ENCODE data around the gene KCNQ1.

Gene KCNQ1

DNA sequence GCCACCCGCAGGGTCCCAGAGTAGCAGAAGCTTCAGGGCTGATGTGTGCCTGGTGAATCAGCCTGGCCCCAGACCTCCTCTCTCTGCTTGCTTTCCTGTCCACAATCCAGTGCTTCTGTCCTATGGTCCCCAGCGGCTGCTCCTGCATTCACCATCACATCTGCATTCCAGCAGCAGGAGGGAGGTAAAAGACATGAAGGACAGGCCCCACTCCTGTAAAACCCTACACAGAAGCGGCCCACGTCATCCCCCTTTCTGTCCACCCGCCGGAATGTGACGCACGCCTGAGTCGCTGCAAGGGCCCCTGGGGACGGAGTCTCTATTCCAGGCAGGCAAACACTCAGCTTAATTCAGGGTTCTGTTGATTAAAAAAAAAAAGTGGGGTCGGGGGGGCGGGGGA lies 382.4 kb downstream of the KCNQ1 start:
- Histone ChIP-seq H3K36me3 (ENCODE audit: control insufficient read depth in 1 of 2, insufficient read depth in 2 of 2, low read depth in 1 of 2, low read length in 2 of 2) (peaks cover 0 to 2% of the 10 kb centered on the region in 2 experiments), H3K18ac (ENCODE audit: low read depth in 1 of 2, low read length in 2 of 2) (peak overlapping the region in 1 of 2 experiments; percentile 93), H2BK120ac (ENCODE audit: low read depth, low read length) (peak overlapping the region; percentile 51), H2AFZ (ENCODE audit: low read depth, low read length) (no peak overlapping the region), H2BK5ac (ENCODE audit: low read depth, low read length, poor library complexity, severe bottlenecking) (no peak overlapping the region), H3K27me3 (ENCODE audit: control insufficient read depth in 1 of 2, insufficient read depth in 1 of 2, low read length in 2 of 2) (peaks cover 0 to 4% of the 10 kb centered on the region in 2 experiments), H3K4me1 (ENCODE audit: control insufficient read depth, insufficient read depth, low read depth, low read length) (peaks cover 29% of the 10 kb centered on the region), H4K91ac (ENCODE audit: low read length) (peak overlapping the region; percentile 92), H4K8ac (ENCODE audit: low read length) (no peak overlapping the region), H3K79me1 (replicated peaks; ENCODE audit: low read length, poor library complexity, severe bottlenecking) (no peaks in the 10 kb centered on the region), H3K27ac (ENCODE audit: low read length, poor library complexity, severe bottlenecking) (peak overlapping the region; percentile 92), H2BK15ac (ENCODE audit: low read depth, poor library complexity, severe bottlenecking) (peak overlapping the region; percentile 86), H2BK12ac (ENCODE audit: low read length in 2 of 2) (peak overlapping the region in 1 of 2 experiments; percentile 96), H2AK5ac (ENCODE audit: low read length, severe bottlenecking) (peak overlapping the region; percentile 95), H3K4ac (ENCODE audit: low read depth in 1 of 2, low read length in 2 of 2) (peak overlapping the region in 1 of 2 experiments; percentile 36), H3K4me3 (ENCODE audit: insufficient read depth in 1 of 2, low read depth in 1 of 2, low read length in 2 of 2) (no peak overlapping the region), H3K9ac (ENCODE audit: low read length) (no peak overlapping the region), H3K4me2 (ENCODE audit: low read length, poor library complexity, severe bottlenecking) (no peak overlapping the region), H3K23ac (ENCODE audit: low read length in 2 of 2) (no peak overlapping the region), H3K14ac (ENCODE audit: low read length in 2 of 2) (no peak overlapping the region), H3K9me3 (ENCODE audit: control insufficient read depth, low read length) (peaks cover 39% of the 10 kb centered on the region)
- WGBS = 79% methylated on average over 12 of the region's 12 CpGs
- peak; percentile 30 for DNase-seq

GRCh38 chr11:2827792-2828191 lies 383.0 kb downstream of the KCNQ1 start:
- H2AFZ ChIP-seq (ENCODE audit: low read depth, low read length) = no peak overlapping the region
- peaks cover 0 to 7% of the 10 kb centered on the region in 2 experiments for H3K27me3 ChIP-seq (ENCODE audit: control insufficient read depth in 1 of 2, insufficient read depth in 1 of 2, low read length in 2 of 2)
- no peak overlapping the region for H3K4me2 ChIP-seq (ENCODE audit: low read length, poor library complexity, severe bottlenecking)
- no peak overlapping the region for H2BK15ac ChIP-seq (ENCODE audit: low read depth, poor library complexity, severe bottlenecking)
- no peak overlapping the region for H3K9ac ChIP-seq (ENCODE audit: low read length)
- no peak for DNase-seq
- no peak overlapping the region for H3K23ac ChIP-seq (ENCODE audit: low read length in 2 of 2)
- H3K18ac ChIP-seq (ENCODE audit: low read depth in 1 of 2, low read length in 2 of 2) = no peak overlapping the region
- no peak overlapping the region for H3K4ac ChIP-seq (ENCODE audit: low read depth in 1 of 2, low read length in 2 of 2)
- peak overlapping the region; percentile 27 for H2AK5ac ChIP-seq (ENCODE audit: low read length, severe bottlenecking)
- H3K4me1 ChIP-seq (ENCODE audit: control insufficient read depth, insufficient read depth, low read depth, low read length) = peaks cover 31% of the 10 kb centered on the region
- H2BK5ac ChIP-seq (ENCODE audit: low read depth, low read length, poor library complexity, severe bottlenecking) = no peak overlapping the region
- 95% methylated on average over 10 of the region's 10 CpGs for WGBS
- H3K27ac ChIP-seq (ENCODE audit: low read length, poor library complexity, severe bottlenecking) = no peak overlapping the region
- H4K8ac ChIP-seq (ENCODE audit: low read length) = peak overlapping the region; percentile 48
- no peak overlapping the region for H3K4me3 ChIP-seq (ENCODE audit: insufficient read depth in 1 of 2, low read depth in 1 of 2, low read length in 2 of 2)
- H3K9me3 ChIP-seq (ENCODE audit: control insufficient read depth, low read length) = peaks cover 34% of the 10 kb centered on the region
- no peaks in the 10 kb centered on the region for H3K79me1 ChIP-seq (replicated peaks; ENCODE audit: low read length, poor library complexity, severe bottlenecking)
- H3K36me3 ChIP-seq (ENCODE audit: control insufficient read depth in 1 of 2, insufficient read depth in 2 of 2, low read depth in 1 of 2, low read length in 2 of 2) = peaks cover 0 to 2% of the 10 kb centered on the region in 2 experiments
- H2BK12ac ChIP-seq (ENCODE audit: low read length in 2 of 2) = peak overlapping the region in 1 of 2 experiments; percentile 3
- no peak overlapping the region for H2BK120ac ChIP-seq (ENCODE audit: low read depth, low read length)
- no peak overlapping the region for H4K91ac ChIP-seq (ENCODE audit: low read length)
- H3K14ac ChIP-seq (ENCODE audit: low read length in 2 of 2) = no peak overlapping the region

DNA sequence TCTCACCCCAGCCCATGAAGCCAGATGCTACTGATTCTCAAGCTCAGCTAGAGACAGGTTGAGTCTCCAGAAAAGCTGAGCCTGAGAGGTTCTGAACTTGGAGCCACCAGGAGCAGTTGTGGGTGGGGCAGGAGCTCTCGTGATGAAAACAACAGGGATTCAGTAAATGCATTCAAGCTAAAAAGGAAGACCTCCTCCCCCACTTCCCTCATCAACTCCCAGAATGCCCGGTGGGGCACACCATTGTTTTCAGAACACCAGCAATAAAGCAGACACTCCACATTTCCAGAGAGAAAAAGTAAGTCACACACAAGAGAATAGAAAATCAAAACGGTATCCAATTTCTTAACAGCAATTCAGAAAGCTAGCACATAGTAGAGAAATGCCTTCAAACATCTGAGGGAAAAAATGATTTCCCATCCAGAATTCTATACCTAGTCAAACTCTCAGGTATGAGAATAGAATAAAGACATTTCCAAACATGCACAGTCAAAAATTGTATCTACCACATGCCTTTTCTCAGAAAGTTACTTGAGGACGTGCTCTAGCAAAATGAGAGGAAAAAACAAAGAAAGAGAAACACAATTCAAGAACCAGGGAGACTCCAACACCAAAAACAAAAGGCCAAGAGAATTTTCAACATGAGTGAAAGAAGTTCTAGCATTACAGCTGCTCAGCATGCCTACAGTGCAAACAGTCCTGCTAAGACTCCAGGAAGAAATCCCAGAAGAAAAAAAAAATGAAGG lies 383.9 kb downstream of the KCNQ1 start:
- Histone ChIP-seq H3K18ac (ENCODE audit: low read depth in 1 of 2, low read length in 2 of 2) (no peak overlapping the region), H2AFZ (ENCODE audit: low read depth, low read length) (no peak overlapping the region), H2AK5ac (ENCODE audit: low read length, severe bottlenecking) (no peak overlapping the region), H4K91ac (ENCODE audit: low read length) (no peak overlapping the region), H2BK12ac (ENCODE audit: low read length in 2 of 2) (no peak overlapping the region), H3K4me3 (ENCODE audit: insufficient read depth in 1 of 2, low read depth in 1 of 2, low read length in 2 of 2) (no peak overlapping the region), H3K9me3 (ENCODE audit: control insufficient read depth, low read length) (peaks cover 24% of the 10 kb centered on the region), H3K9ac (ENCODE audit: low read length) (no peak overlapping the region), H3K27me3 (ENCODE audit: control insufficient read depth in 1 of 2, insufficient read depth in 1 of 2, low read length in 2 of 2) (peaks cover 0 to 7% of the 10 kb centered on the region in 2 experiments), H2BK15ac (ENCODE audit: low read depth, poor library complexity, severe bottlenecking) (no peak overlapping the region), H3K4me2 (ENCODE audit: low read length, poor library complexity, severe bottlenecking) (no peak overlapping the region), H3K23ac (ENCODE audit: low read length in 2 of 2) (no peak overlapping the region), H3K4me1 (ENCODE audit: control insufficient read depth, insufficient read depth, low read depth, low read length) (peaks cover 31% of the 10 kb centered on the region), H3K14ac (ENCODE audit: low read length in 2 of 2) (no peak overlapping the region), H3K79me1 (replicated peaks; ENCODE audit: low read length, poor library complexity, severe bottlenecking) (no peaks in the 10 kb centered on the region), H3K4ac (ENCODE audit: low read depth in 1 of 2, low read length in 2 of 2) (no peak overlapping the region), H3K36me3 (ENCODE audit: control insufficient read depth in 1 of 2, insufficient read depth in 2 of 2, low read depth in 1 of 2, low read length in 2 of 2) (peaks cover 0 to 2% of the 10 kb centered on the region in 2 experiments), H2BK120ac (ENCODE audit: low read depth, low read length) (no peak overlapping the region), H4K8ac (ENCODE audit: low read length) (no peak overlapping the region), H3K27ac (ENCODE audit: low read length, poor library complexity, severe bottlenecking) (no peak overlapping the region), H2BK5ac (ENCODE audit: low read depth, low read length, poor library complexity, severe bottlenecking) (no peak overlapping the region)
- DNase-seq = no peak
- 87% methylated on average over 4 of the region's 4 CpGs for WGBS

- Histone ChIP-seq H2AFZ (ENCODE audit: low read depth, low read length) (no peak overlapping the region), H3K27me3 (ENCODE audit: control insufficient read depth in 1 of 2, insufficient read depth in 1 of 2, low read length in 2 of 2) (peaks cover 0 to 7% of the 10 kb centered on the region in 2 experiments), H3K79me1 (replicated peaks; ENCODE audit: low read length, poor library complexity, severe bottlenecking) (no peaks in the 10 kb centered on the region), H3K9me3 (ENCODE audit: control insufficient read depth, low read length) (peaks cover 20% of the 10 kb centered on the region), H3K27ac (ENCODE audit: low read length, poor library complexity, severe bottlenecking) (no peak overlapping the region), H4K91ac (ENCODE audit: low read length) (no peak overlapping the region), H3K4ac (ENCODE audit: low read depth in 1 of 2, low read length in 2 of 2) (no peak overlapping the region), H3K23ac (ENCODE audit: low read length in 2 of 2) (no peak overlapping the region), H2BK15ac (ENCODE audit: low read depth, poor library complexity, severe bottlenecking) (no peak overlapping the region), H3K4me2 (ENCODE audit: low read length, poor library complexity, severe bottlenecking) (no peak overlapping the region), H2AK5ac (ENCODE audit: low read length, severe bottlenecking) (no peak overlapping the region), H3K4me1 (ENCODE audit: control insufficient read depth, insufficient read depth, low read depth, low read length) (peaks cover 38% of the 10 kb centered on the region), H3K4me3 (ENCODE audit: insufficient read depth in 1 of 2, low read depth in 1 of 2, low read length in 2 of 2) (no peak overlapping the region), H3K14ac (ENCODE audit: low read length in 2 of 2) (no peak overlapping the region), H3K9ac (ENCODE audit: low read length) (no peak overlapping the region), H2BK5ac (ENCODE audit: low read depth, low read length, poor library complexity, severe bottlenecking) (no peak overlapping the region), H2BK120ac (ENCODE audit: low read depth, low read length) (no peak overlapping the region), H4K8ac (ENCODE audit: low read length) (no peak overlapping the region), H3K18ac (ENCODE audit: low read depth in 1 of 2, low read length in 2 of 2) (no peak overlapping the region), H3K36me3 (ENCODE audit: control insufficient read depth in 1 of 2, insufficient read depth in 2 of 2, low read depth in 1 of 2, low read length in 2 of 2) (peaks cover 0 to 2% of the 10 kb centered on the region in 2 experiments), H2BK12ac (ENCODE audit: low read length in 2 of 2) (no peak overlapping the region)
- 82% methylated on average over 8 of the region's 8 CpGs for WGBS
- DNase-seq = no peak
Measured at GRCh38 chr11:2830030-2830812, 385.4 kb downstream of the KCNQ1 start.

Data from mesenchymal stem cell (in vitro differentiated cells and primary cell).